SK-N-SH treated with all-trans-retinoic acid at 6 μM for 48 hours (cell line): ENCODE data around the gene DLG2.

Experiments
- ATAC-seq: fragments of 200-7000 bp; cut with Tn5 transposase; 3 replicates; pipeline ENCODE4 v1.9.1; 2020; ENCODE audit warnings: mild to moderate bottlenecking, moderate library complexity
- ARNTL ChIP-seq: fragments of 450-650 bp; formaldehyde crosslinking; IDR thresholded peaks from 2 replicates; pipeline ENCODE4 v1.5.0; 2020; ENCODE audit warnings: low read depth, mild to moderate bottlenecking, moderate library complexity, borderline replicate concordance
- CSDC2 ChIP-seq: fragments of 250-450 bp; sonication (Bioruptor Pico); IDR thresholded peaks from 2 replicates; pipeline ENCODE4 v1.5.0; 2020; ENCODE audit warnings: mild to moderate bottlenecking, moderate library complexity
- ESRRG ChIP-seq: fragments of 250-450 bp; sonication (Bioruptor Pico); IDR thresholded peaks from 2 replicates; pipeline ENCODE4 v1.6.1; 2021; ENCODE audit warnings: mild to moderate bottlenecking
- GLIS3 ChIP-seq: fragments of 250-450 bp; sonication (Bioruptor Pico); IDR thresholded peaks from 2 replicates; pipeline ENCODE4 v1.5.0; 2020; ENCODE audit warnings: mild to moderate bottlenecking, moderate library complexity
- ISL1 ChIP-seq: fragments of 250-450 bp; sonication (Bioruptor Pico); IDR thresholded peaks from 2 replicates; pipeline ENCODE4 v2.1.2; 2022; ENCODE audit warnings: mild to moderate bottlenecking, moderate library complexity
- OSR1 ChIP-seq: fragments of 250-450 bp; sonication (Bioruptor Pico); IDR thresholded peaks from 2 replicates; pipeline ENCODE4 v1.8.0; 2022; ENCODE audit warnings: moderate library complexity, mild to moderate bottlenecking, inconsistent platforms
- PPARA ChIP-seq: fragments of 250-450 bp; sonication (Bioruptor Pico); IDR thresholded peaks from 2 replicates; pipeline ENCODE4 v1.5.0; 2020; ENCODE audit warnings: mild to moderate bottlenecking, borderline replicate concordance
- RARB ChIP-seq: fragments of 250-450 bp; sonication (Bioruptor Pico); IDR thresholded peaks from 2 replicates; pipeline ENCODE4 v1.8.0; 2021; ENCODE audit warnings: mild to moderate bottlenecking, moderate library complexity
- SNAI2 ChIP-seq: fragments of 250-450 bp; sonication (Bioruptor Pico); IDR thresholded peaks from 2 replicates; pipeline ENCODE4 v1.5.0; 2020; ENCODE audit warnings: mild to moderate bottlenecking, moderate library complexity
- TCF4 ChIP-seq: fragments of 250-450 bp; sonication (Bioruptor Pico); IDR thresholded peaks from 2 replicates; pipeline ENCODE4 v1.8.0; 2021; ENCODE audit warnings: mild to moderate bottlenecking, moderate library complexity, borderline replicate concordance
- ZC3H10 ChIP-seq: fragments of 250-450 bp; sonication (Bioruptor Pico); IDR thresholded peaks from 2 replicates; pipeline ENCODE4 v1.5.1; 2021; ENCODE audit warnings: mild to moderate bottlenecking, moderate library complexity
- ZFP3 ChIP-seq: fragments of 250-450 bp; sonication (Bioruptor Pico); IDR thresholded peaks from 2 replicates; pipeline ENCODE4 v1.5.0; 2020; ENCODE audit warnings: mild to moderate bottlenecking, moderate library complexity
- ZFP30 ChIP-seq: fragments of 450-650 bp; formaldehyde crosslinking; IDR thresholded peaks from 2 replicates; pipeline ENCODE4 v1.5.0; 2022; ENCODE audit warnings: mild to moderate bottlenecking, moderate library complexity
- ZNF565 ChIP-seq: fragments of 450-650 bp; formaldehyde crosslinking; conservative IDR thresholded peaks from 2 replicates; pipeline ENCODE4 v1.5.0; 2020; ENCODE audit warnings: low read depth, mild to moderate bottlenecking, moderate library complexity
- ZNF70 ChIP-seq: fragments of 450-650 bp; formaldehyde crosslinking; IDR thresholded peaks from 2 replicates; pipeline ENCODE4 v1.5.0; 2020; ENCODE audit warnings: mild to moderate bottlenecking, moderate library complexity
- ZNF8 ChIP-seq: fragments of 450-650 bp; formaldehyde crosslinking; IDR thresholded peaks from 2 replicates; pipeline ENCODE4 v1.5.0; 2020; ENCODE audit warnings: mild to moderate bottlenecking, moderate library complexity
- TF ChIP-seq, protein P1 (sequence below): fragments of 250-450 bp; sonication (Bioruptor Pico); IDR thresholded peaks from 2 replicates; pipeline ENCODE4 v1.5.0; 2020; ENCODE audit warnings: mild to moderate bottlenecking, moderate library complexity
- TF ChIP-seq, protein P2 (sequence below): fragments of 250-450 bp; sonication (Bioruptor Pico); IDR thresholded peaks from 2 replicates; pipeline ENCODE4 v1.5.1; 2020; ENCODE audit warnings: low read depth, mild to moderate bottlenecking, moderate library complexity
- TF ChIP-seq, protein P3 (sequence below): fragments of 250-450 bp; sonication (Bioruptor Pico); IDR thresholded peaks from 2 replicates; pipeline ENCODE4 v1.5.1; 2021; ENCODE audit warnings: mild to moderate bottlenecking, moderate library complexity
- TF ChIP-seq, protein P4 (sequence below): fragments of 250-450 bp; sonication (Bioruptor Pico); IDR thresholded peaks from 2 replicates; pipeline ENCODE4 v1.8.0; 2020; ENCODE audit warnings: mild to moderate bottlenecking, moderate library complexity, borderline replicate concordance

The DLG2 gene

DNA sequence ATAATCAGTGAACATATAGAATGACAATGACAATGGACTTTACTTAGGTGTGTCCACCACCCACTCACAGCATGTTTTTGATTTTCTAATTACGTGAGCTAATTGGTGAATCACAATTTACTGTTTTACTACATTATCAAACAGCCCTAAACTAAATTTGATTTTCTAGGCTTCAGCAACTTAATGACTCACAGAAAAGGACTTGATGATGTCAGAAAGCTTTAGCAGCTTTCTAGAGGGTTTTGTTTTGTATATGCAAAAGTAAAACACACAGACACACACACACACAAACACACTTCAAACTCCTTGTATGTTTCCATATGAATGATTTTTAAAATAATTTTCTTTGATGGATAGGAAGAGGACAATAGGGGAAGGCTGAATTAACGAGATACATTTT, 1462.4 kb downstream of the DLG2 start:
- TF ChIP-seq, protein P1, sequence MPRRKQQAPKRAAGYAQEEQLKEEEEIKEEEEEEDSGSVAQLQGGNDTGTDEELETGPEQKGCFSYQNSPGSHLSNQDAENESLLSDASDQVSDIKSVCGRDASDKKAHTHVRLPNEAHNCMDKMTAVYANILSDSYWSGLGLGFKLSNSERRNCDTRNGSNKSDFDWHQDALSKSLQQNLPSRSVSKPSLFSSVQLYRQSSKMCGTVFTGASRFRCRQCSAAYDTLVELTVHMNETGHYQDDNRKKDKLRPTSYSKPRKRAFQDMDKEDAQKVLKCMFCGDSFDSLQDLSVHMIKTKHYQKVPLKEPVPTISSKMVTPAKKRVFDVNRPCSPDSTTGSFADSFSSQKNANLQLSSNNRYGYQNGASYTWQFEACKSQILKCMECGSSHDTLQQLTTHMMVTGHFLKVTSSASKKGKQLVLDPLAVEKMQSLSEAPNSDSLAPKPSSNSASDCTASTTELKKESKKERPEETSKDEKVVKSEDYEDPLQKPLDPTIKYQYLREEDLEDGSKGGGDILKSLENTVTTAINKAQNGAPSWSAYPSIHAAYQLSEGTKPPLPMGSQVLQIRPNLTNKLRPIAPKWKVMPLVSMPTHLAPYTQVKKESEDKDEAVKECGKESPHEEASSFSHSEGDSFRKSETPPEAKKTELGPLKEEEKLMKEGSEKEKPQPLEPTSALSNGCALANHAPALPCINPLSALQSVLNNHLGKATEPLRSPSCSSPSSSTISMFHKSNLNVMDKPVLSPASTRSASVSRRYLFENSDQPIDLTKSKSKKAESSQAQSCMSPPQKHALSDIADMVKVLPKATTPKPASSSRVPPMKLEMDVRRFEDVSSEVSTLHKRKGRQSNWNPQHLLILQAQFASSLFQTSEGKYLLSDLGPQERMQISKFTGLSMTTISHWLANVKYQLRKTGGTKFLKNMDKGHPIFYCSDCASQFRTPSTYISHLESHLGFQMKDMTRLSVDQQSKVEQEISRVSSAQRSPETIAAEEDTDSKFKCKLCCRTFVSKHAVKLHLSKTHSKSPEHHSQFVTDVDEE (CRISPR knock-in tag): peak; percentile 79; the same call in 1 of the 2 replicates
- TF ChIP-seq ARNTL (peak; percentile 55; the same call in 1 of the 2 replicates), ZFP3 (CRISPR knock-in tag) (peak; percentile 77; the same call in 1 of the 2 replicates), GLIS3 (0 out of 2 replicates have a peak, but pooled peaks have one; percentile 62), SNAI2 (no peak), CSDC2 (CRISPR knock-in tag) (no peak), TCF4 (CRISPR knock-in tag) (peak; percentile 90), ISL1 (CRISPR knock-in tag) (peak; percentile 72; the same call in 1 of the 2 replicates), OSR1 (CRISPR knock-in tag) (no peak), ESRRG (CRISPR knock-in tag) (no peak), ZNF8 (CRISPR knock-in tag) (0 out of 2 replicates have a peak, but pooled peaks have one; percentile 11), ZC3H10 (CRISPR knock-in tag) (no peak), ZNF70 (CRISPR knock-in tag) (0 out of 2 replicates have a peak, but pooled peaks have one; percentile 16), PPARA (no peak), ZNF565 (CRISPR knock-in tag) (no peak)
- TF ChIP-seq, protein P2, sequence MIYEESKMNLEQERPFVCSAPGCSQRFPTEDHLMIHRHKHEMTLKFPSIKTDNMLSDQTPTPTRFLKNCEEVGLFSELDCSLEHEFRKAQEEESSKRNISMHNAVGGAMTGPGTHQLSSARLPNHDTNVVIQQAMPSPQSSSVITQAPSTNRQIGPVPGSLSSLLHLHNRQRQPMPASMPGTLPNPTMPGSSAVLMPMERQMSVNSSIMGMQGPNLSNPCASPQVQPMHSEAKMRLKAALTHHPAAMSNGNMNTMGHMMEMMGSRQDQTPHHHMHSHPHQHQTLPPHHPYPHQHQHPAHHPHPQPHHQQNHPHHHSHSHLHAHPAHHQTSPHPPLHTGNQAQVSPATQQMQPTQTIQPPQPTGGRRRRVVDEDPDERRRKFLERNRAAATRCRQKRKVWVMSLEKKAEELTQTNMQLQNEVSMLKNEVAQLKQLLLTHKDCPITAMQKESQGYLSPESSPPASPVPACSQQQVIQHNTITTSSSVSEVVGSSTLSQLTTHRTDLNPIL (CRISPR knock-in tag): 0 out of 2 replicates have a peak, but pooled peaks have one; percentile 35
- TF ChIP-seq, protein P3, sequence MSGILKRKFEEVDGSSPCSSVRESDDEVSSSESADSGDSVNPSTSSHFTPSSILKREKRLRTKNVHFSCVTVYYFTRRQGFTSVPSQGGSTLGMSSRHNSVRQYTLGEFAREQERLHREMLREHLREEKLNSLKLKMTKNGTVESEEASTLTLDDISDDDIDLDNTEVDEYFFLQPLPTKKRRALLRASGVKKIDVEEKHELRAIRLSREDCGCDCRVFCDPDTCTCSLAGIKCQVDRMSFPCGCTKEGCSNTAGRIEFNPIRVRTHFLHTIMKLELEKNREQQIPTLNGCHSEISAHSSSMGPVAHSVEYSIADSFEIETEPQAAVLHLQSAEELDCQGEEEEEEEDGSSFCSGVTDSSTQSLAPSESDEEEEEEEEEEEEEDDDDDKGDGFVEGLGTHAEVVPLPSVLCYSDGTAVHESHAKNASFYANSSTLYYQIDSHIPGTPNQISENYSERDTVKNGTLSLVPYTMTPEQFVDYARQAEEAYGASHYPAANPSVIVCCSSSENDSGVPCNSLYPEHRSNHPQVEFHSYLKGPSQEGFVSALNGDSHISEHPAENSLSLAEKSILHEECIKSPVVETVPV (CRISPR knock-in tag): no peak
- TF ChIP-seq, protein P4, sequence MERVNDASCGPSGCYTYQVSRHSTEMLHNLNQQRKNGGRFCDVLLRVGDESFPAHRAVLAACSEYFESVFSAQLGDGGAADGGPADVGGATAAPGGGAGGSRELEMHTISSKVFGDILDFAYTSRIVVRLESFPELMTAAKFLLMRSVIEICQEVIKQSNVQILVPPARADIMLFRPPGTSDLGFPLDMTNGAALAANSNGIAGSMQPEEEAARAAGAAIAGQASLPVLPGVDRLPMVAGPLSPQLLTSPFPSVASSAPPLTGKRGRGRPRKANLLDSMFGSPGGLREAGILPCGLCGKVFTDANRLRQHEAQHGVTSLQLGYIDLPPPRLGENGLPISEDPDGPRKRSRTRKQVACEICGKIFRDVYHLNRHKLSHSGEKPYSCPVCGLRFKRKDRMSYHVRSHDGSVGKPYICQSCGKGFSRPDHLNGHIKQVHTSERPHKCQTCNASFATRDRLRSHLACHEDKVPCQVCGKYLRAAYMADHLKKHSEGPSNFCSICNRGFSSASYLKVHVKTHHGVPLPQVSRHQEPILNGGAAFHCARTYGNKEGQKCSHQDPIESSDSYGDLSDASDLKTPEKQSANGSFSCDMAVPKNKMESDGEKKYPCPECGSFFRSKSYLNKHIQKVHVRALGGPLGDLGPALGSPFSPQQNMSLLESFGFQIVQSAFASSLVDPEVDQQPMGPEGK: 0 out of 2 replicates have a peak, but pooled peaks have one; percentile 37
- ATAC-seq: peak; percentile 31; the same call in 2 of the 3 replicates

DNA sequence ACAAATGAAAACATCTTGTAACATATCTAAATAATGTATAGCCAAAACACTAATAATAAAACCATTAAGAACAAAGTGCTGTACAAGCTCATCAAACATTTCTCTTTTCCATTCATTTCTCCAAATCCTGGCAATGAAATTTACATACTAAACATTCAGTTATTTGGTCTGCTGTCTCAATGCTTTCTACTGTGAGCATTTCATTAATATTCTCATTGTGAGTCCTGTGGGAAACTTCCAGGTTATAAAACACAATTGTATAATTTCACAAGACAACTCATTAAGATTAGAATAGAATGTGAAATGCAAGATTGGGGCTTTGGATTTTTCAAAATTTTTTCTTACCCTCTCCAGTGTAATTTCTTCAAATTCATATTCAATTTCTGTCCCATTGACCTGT, 1464.0 kb downstream of the DLG2 start:
- TF ChIP-seq RARB (CRISPR knock-in tag) (no peak), CSDC2 (CRISPR knock-in tag) (no peak), ESRRG (CRISPR knock-in tag) (no peak), ZFP3 (CRISPR knock-in tag) (no peak), ISL1 (CRISPR knock-in tag) (no peak), ZC3H10 (CRISPR knock-in tag) (no peak), ZNF70 (CRISPR knock-in tag) (no peak), ZFP30 (CRISPR knock-in tag) (no peak), PPARA (no peak), OSR1 (CRISPR knock-in tag) (no peak), ARNTL (no peak)
- TF ChIP-seq, protein P3 (CRISPR knock-in tag): no peak
- TF ChIP-seq, protein P4: no peak
- TF ChIP-seq, protein P1 (CRISPR knock-in tag): no peak
- TF ChIP-seq, all 23 proteins: peak for 0
- ATAC-seq: no peak
